Psoas muscle (tissue), 8 donors: ENCODE measurements around the gene MRC1. TPM values are rescaled to one million over a fixed set of nuclear protein-coding genes. Genes with fewer than 3 reads are reported as not detected.

ENCODE experiments used
- ATAC-seq, 4 donors: fragments of 200-7000 bp; cut with Tn5 transposase; one replicate each; pipeline ENCODE4 v1.9.1; 2020; ENCODE audit warnings: moderate library complexity in 3 of 4, mild to moderate bottlenecking in 2 of 4
- DNase-seq, 2 donors: peaks; one replicate each; pipeline ENCODE4 v3.0.0-alpha.2; 2020
- H3K27ac ChIP-seq: fragments of 200-600 bp; one replicate; pipeline ENCODE4 v1.8.0; 2022
- H3K27me3 ChIP-seq, 3 donors: fragments of 200-600 bp in 1 of 3; one replicate each; pipeline versions ENCODE4 v1.6.1 to v1.8.0; 2013 to 2022; ENCODE audit warnings: low read length in 2 of 3, mild to moderate bottlenecking in 2 of 3, moderate library complexity in 1 of 3; ENCODE audit not compliant: insufficient read depth in 3 of 3
- H3K36me3 ChIP-seq, 2 donors: fragments of 200-600 bp in 1 of 2; one replicate each; pipeline versions ENCODE4 v1.6.1 to v1.8.0; 2013 to 2022; ENCODE audit warnings: low read depth in 1 of 2, mild to moderate bottlenecking in 1 of 2, moderate library complexity in 1 of 2; ENCODE audit not compliant: insufficient read depth in 1 of 2
- H3K4me1 ChIP-seq: fragments of 200-600 bp; one replicate; pipeline ENCODE4 v1.8.0; 2022
- H3K4me3 ChIP-seq: fragments of 200-600 bp; one replicate; pipeline ENCODE4 v1.8.0; 2022; ENCODE audit warnings: mild to moderate bottlenecking
- H3K9me3 ChIP-seq: fragments of 200-600 bp; one replicate; pipeline ENCODE4 v1.8.0; 2022
- WGBS, 3 donors: extraction: QIAGEN DNeasy Blood & Tissue Kit; methylation state at CpG; one replicate each; pipeline versions ENCODE4 v1.1.6 to v1.1.7; 2013; 5-methylcytosine and 5-hydroxymethylcytosine counted together
- intact Hi-C, 2 donors: fragments of 100-400 bp; cut with DNase I; formaldehyde crosslinking; loops; one replicate each; pipeline versions ENCODE4 v1.11.0 to v1.14.2; 2022
- polyA plus RNA-seq, 3 donors: library from polyadenylated mRNA; stranded (reverse); fragments of 200-250 nt; gene quantifications; one replicate each; pipeline ENCODE4 v1.2.3, GENCODE V29; 2013
- total RNA-seq, 4 donors: library from RNA; stranded (reverse); fragmentation: NEBNext Ultra II Directional in 2 of 4; extraction: Animal tissue kit (Norgen Biotek cat#: 25700) in 2 of 4; gene quantifications; one replicate each; pipeline versions ENCODE4 v1.2.1 to v1.2.4, GENCODE V29; 2021 to 2023
- TF ChIP-seq, protein P1 (sequence below): fragments of 200-600 bp; IDR thresholded peaks from one replicate; pipeline ENCODE4 v1.8.0; 2022; ENCODE audit warnings: antibody characterized with exemption
- donor health status: healthy with polysubstance abuse.
- donor health status: DM: no; HTN: no; CAD: no; lungs with moderate emphysema.
- donor health status: Bipolar disorder and iron deficiency.
- donor health status: healthy.
- donor health status: DM: yes; HTN: yes; CAD: no.
- donor health status: DM: no; HTN: no; CAD: no.
- donor health status: DM: no; HTN: no; CAD: no.
- donor health status: DM: yes; HTN: yes; CAD: no.

Gene MRC1
- total and polyA plus RNA-seq, 7 donors = 1.6 to 16.4 (median 9.3) TPM

GRCh38 chr10:17836942-17837341, 27.8 kb downstream of the MRC1 start:
- DNase-seq (no peak), ATAC-seq (no peak)
- no peak overlapping the region for H3K27ac ChIP-seq
- H3K27me3 ChIP-seq = peaks cover 0 to 5% (median 4%) of the 10 kb centered on the region in 3 donors
- WGBS, 3 donors = 15 to 25% (median 18%) methylated on average over 8 of the region's 8 CpGs
- H3K4me3 ChIP-seq = no peak overlapping the region
- H3K4me1 ChIP-seq = no peaks in the 10 kb centered on the region
- H3K9me3 ChIP-seq = no peaks in the 10 kb centered on the region
- no peaks in the 10 kb centered on the region for H3K36me3 ChIP-seq
- TF ChIP-seq, protein P1, sequence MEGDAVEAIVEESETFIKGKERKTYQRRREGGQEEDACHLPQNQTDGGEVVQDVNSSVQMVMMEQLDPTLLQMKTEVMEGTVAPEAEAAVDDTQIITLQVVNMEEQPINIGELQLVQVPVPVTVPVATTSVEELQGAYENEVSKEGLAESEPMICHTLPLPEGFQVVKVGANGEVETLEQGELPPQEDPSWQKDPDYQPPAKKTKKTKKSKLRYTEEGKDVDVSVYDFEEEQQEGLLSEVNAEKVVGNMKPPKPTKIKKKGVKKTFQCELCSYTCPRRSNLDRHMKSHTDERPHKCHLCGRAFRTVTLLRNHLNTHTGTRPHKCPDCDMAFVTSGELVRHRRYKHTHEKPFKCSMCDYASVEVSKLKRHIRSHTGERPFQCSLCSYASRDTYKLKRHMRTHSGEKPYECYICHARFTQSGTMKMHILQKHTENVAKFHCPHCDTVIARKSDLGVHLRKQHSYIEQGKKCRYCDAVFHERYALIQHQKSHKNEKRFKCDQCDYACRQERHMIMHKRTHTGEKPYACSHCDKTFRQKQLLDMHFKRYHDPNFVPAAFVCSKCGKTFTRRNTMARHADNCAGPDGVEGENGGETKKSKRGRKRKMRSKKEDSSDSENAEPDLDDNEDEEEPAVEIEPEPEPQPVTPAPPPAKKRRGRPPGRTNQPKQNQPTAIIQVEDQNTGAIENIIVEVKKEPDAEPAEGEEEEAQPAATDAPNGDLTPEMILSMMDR = no peak
- intact Hi-C loops = no loop called here

DNA sequence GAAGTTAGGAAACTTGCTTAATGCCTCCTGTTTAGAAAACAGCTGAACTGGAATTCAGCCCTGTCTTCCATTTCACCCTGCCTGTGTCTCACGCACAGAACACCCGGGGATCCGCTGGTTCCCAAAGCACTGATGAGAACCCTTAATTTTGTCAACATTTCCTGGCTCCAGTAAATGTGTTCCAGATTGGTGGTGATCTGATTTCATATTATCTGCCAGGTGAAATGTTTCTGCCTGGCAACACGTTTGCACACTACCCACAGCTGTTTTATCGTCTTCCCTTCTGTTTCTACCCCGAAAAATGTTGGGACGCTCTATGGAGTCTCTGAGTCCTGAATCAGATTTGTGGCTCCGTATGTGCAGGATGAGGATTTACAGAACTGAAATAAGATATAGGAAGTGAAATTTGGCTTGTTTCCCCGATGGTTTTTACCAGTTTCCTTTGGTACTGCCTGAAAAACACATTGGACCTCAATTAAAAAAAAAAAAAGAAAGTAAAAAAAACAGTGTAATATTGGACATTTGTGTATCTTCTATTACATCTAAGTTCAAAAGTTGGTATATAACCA, 29.0 kb downstream of the MRC1 start:
- WGBS, 3 donors = 19 to 29% (median 21%) methylated on average over 9 of the region's 9 CpGs
- DNase-seq (no peak), ATAC-seq (no peak)
- H3K4me1 ChIP-seq = no peaks in the 10 kb centered on the region
- H3K36me3 ChIP-seq = no peaks in the 10 kb centered on the region
- peaks cover 0 to 5% (median 4%) of the 10 kb centered on the region in 3 donors for H3K27me3 ChIP-seq
- no peak overlapping the region for H3K4me3 ChIP-seq
- TF ChIP-seq, protein P1 = no peak
- no peak overlapping the region for H3K27ac ChIP-seq
- intact Hi-C loops = no loop called here
- no peaks in the 10 kb centered on the region for H3K9me3 ChIP-seq

DNA sequence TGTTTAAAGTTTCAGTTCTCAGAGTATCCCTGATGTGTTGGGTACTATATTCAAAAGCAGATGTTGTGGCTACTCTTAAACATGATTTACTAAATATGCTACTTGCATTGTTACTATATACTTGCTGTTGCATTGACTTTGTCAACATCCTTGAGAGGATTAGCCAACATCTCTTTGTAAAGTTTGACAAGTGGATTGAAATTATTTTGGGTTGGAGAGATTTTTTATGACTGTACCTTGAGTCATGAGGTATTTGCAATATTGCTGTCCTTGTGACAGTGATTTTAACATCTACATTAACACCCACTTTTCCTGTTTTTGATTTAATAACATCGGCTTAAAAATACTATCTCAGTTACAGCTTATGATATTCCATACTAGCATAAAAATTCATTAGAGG, 31.9 kb downstream of the MRC1 start:
- ATAC-seq (no peak), DNase-seq (no peak)
- TF ChIP-seq, protein P1 = no peak
- intact Hi-C loops = loop anchor here in 1 of 2 donors (5.0 kb wide), 1 partner anchor 376 kb away; no protein-coding TSS in a partner anchor
- no peaks in the 10 kb centered on the region for H3K9me3 ChIP-seq
- WGBS, 3 donors = 89 to 98% (median 95%) methylated on average over 1 of the region's 1 CpG
- H3K27ac ChIP-seq = no peak overlapping the region
- no peaks in the 10 kb centered on the region for H3K36me3 ChIP-seq
- H3K4me3 ChIP-seq = no peak overlapping the region
- peaks cover 0 to 5% (median 0%) of the 10 kb centered on the region in 3 donors for H3K27me3 ChIP-seq
- no peaks in the 10 kb centered on the region for H3K4me1 ChIP-seq

DNA sequence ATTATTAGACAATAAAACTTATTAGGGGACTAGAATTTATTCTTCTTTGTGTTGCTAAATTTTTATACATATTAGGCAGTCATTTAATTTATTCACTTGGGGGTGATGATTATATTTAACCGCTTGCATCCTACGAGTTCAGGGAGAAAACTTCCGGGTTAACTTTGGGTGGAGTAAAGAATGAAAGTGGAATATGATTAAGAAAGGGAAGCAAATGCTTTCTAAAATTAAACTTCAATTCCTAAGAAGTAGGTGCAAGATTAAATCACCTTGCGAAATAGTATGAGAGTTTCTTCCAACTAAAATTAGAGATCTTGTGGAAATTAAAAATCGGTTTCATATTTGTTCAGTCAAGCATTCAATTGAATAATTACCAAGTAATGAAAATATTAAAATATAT, 33.5 kb downstream of the MRC1 start:
- no peak for ATAC-seq
- Histone ChIP-seq H3K36me3 (no peaks in the 10 kb centered on the region), H3K4me3 (no peak overlapping the region), H3K27ac (no peak overlapping the region), H3K9me3 (no peaks in the 10 kb centered on the region), H3K27me3 (no peaks in the 10 kb centered on the region), H3K4me1 (no peaks in the 10 kb centered on the region)
- no peak for DNase-seq
- WGBS, 3 donors = 82 to 89% (median 84%) methylated on average over 5 of the region's 5 CpGs
- TF ChIP-seq, protein P1 = no peak
- intact Hi-C loops = loop anchor here in 1 of 2 donors (5.0 kb wide), 1 partner anchor 375 kb away; no protein-coding TSS in a partner anchor
